Panc1 (cell line): ENCODE data around the gene DGCR2.

Experiments used
- CTCF ChIP-seq: fragments of 450-650 bp; IDR thresholded peaks from 2 replicates; pipeline ENCODE4 v1.5.1; 2017; ENCODE audit warnings: mild to moderate bottlenecking
- SIN3A ChIP-seq: IDR thresholded peaks from 2 replicates; pipeline ENCODE4 v1.6.1; 2012; ENCODE audit warnings: low read depth, mild to moderate bottlenecking, low read length, moderate library complexity, borderline replicate concordance; ENCODE audit not compliant: insufficient read depth

DNA sequence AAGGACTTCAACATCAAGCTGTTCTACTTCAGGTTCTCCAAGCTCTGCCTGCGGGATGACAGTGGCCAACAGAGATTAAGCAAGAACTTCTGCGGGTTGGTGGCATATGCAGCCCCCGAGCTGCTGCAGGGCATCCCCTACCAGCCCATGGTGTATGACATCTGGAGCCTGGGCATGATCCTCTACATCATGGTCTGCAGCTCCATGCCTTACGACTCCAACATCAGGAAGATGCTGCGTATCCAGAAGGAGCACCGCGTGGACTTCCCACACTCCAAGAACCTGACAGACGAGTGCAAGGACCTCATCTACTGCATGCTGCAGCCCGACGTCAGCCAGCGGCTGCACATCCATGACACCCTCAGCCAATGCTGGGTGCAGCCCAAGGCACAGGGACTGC lies 2.8 kb upstream of the DGCR2 start:
- TF ChIP-seq CTCF: no peak
- TF ChIP-seq SIN3A: no peak
